Measurements from ENCODE around the gene NECTIN2.

DNA sequence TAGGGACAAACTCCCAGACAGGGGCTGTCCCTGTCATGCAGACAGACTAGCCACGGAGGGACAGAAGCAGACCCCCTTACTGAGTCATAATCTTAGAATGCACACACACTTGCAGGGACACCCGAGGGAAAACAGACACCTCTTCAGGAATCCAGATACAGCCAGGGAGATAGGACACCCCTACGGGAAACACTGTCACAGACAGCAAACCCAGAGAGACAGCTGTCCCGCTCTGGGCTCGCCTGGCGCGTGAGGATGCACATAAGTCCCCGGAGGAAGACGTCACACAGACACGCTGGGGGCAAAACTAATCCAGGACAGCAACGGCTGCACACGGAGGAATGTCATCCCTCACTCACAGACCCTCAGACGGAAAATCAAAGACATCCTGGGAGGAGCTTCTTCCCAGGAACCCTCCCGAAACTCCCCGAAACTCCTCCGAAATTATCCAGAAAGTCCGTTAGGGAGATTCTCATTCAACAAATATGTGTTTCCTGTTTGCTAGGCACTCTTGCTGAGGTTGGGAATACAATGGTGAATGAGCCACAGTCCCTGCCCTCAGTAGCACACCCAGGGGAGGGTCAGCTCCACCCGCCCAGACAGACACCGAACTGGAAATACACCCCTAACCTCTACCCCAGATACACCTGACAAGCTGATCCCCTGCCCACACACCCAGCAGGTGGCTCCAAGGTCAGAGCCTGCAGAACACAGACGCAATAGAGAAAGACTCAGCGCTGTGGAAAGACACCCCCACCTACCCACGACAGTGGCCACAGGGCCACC is 29.8 kb downstream of the NECTIN2 start:
- TF ChIP-seq CTCF (IDR thresholded peaks at IDR 0.05) (no peak), POLR2A (IDR thresholded peaks at IDR 0.05) (no peak)
